DND-41 (cell line): ENCODE measurements around the gene PCDHGC4.

Source experiments
- EZH2 ChIP-seq: IDR thresholded peaks from 3 replicates; pipeline ENCODE4 v1.6.1; 2012; ENCODE audit warnings: borderline replicate concordance, low read depth, mild to moderate bottlenecking, moderate library complexity, low read length, inconsistent platforms; ENCODE audit not compliant: severe bottlenecking
- TF ChIP-seq, protein P1 (sequence below): IDR thresholded peaks from 2 replicates; pipeline ENCODE4 v1.5.1; 2012; ENCODE audit warnings: borderline replicate concordance, low read length, moderate library complexity, mild to moderate bottlenecking; ENCODE audit not compliant: poor library complexity, severe bottlenecking; ENCODE audit errors: extremely low read depth

DNA sequence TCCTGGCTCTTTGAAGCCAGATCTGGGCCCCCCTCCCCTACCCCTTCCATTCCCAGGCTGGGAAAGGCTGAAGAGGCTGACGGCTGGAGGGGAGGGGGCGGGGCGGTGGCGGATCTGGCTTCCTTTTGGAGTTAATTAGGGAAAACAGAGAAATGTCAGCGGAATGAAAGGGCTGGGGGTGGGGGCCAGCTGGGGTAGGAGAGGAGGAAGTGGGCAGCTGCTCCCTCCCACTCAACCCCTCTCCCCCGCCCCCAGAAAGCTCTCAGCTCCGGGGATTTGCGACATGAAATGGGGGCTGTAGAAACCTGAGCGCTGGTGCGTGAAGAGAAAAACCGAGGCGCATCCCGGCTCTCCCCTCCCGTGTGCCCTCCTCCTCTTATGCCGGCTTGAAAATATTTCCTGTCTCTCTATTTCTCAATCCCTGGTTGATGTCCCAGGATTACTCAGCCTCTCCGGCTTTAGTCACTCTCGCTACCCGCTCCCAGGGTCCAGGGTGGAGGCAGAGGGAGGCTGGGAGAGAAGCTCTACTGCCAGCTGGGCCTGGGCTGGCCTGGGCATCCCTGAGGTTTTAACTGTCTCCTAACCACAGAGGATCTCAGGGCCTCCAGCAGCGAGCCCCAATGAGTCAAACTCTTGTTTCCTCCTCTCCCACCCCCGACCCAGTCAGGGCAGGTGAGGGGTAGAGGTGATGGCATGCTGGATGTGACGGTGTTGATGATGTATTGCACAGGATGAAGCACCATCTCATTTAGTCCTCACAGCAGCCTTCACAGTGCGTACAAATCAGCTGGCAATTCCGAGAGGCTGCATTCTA lies 24.2 kb downstream of the PCDHGC4 start:
- TF ChIP-seq, protein P1, sequence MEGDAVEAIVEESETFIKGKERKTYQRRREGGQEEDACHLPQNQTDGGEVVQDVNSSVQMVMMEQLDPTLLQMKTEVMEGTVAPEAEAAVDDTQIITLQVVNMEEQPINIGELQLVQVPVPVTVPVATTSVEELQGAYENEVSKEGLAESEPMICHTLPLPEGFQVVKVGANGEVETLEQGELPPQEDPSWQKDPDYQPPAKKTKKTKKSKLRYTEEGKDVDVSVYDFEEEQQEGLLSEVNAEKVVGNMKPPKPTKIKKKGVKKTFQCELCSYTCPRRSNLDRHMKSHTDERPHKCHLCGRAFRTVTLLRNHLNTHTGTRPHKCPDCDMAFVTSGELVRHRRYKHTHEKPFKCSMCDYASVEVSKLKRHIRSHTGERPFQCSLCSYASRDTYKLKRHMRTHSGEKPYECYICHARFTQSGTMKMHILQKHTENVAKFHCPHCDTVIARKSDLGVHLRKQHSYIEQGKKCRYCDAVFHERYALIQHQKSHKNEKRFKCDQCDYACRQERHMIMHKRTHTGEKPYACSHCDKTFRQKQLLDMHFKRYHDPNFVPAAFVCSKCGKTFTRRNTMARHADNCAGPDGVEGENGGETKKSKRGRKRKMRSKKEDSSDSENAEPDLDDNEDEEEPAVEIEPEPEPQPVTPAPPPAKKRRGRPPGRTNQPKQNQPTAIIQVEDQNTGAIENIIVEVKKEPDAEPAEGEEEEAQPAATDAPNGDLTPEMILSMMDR = no peak
- TF ChIP-seq EZH2 = no peak
